ENCODE measurements around the gene MYOM3.
A peak's percentile ranks its signal among the peaks of the same experiment; 100 is the strongest.

- peak in 1 of 3 donors; percentile 23 for TF ChIP-seq POLR2AphosphoS5 (IDR thresholded peaks at IDR 0.05)
- peak in 5 of 7 experiments; percentile 11 to 47 (median 34) for TF ChIP-seq CTCF (IDR thresholded peaks at IDR 0.05)
These were observed at the start of gene MYOM3 for GRCh38 chr1:24111996-24112779.

Measured in stomach (tissue), 4 donors.